Activated CD4-positive, alpha-beta T cell treated with anti-CD3 and anti-CD28 coated beads for 1 hour (primary cell): ENCODE measurements around the gene TIMP2.
A peak's percentile ranks its signal among the peaks of the same experiment; 100 is the strongest.
"Not testable (repeated sequence)": the region's sequence is repeated elsewhere in the genome, so short reads cannot be mapped to it uniquely, and the experiment has no call there.

ENCODE experiments used
- DNase-seq: peaks from one replicate; pipeline ENCODE4 v3.0.0-alpha.2; 2020

The TIMP2 gene

DNA sequence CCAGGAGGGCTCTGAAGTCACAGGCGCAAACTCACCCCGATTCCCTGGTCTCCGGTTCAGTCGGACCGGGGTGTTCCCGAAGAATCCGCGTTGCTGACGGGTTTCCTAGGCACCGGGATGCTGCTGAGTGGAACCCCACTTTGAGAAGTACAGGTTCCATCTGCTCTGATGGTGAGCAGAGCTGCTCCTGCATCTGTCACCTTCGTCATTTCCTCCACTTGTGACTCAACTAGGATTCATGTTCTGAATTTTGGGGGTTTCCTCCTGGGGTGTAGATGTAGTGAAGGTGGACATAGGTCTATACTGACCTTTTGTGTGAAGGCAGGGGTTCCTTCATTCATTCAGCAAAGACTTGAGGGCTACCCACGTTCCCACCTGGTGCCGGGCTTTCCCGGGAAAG lies 29.5 kb upstream of the TIMP2 start:
- no peak for DNase-seq

DNA sequence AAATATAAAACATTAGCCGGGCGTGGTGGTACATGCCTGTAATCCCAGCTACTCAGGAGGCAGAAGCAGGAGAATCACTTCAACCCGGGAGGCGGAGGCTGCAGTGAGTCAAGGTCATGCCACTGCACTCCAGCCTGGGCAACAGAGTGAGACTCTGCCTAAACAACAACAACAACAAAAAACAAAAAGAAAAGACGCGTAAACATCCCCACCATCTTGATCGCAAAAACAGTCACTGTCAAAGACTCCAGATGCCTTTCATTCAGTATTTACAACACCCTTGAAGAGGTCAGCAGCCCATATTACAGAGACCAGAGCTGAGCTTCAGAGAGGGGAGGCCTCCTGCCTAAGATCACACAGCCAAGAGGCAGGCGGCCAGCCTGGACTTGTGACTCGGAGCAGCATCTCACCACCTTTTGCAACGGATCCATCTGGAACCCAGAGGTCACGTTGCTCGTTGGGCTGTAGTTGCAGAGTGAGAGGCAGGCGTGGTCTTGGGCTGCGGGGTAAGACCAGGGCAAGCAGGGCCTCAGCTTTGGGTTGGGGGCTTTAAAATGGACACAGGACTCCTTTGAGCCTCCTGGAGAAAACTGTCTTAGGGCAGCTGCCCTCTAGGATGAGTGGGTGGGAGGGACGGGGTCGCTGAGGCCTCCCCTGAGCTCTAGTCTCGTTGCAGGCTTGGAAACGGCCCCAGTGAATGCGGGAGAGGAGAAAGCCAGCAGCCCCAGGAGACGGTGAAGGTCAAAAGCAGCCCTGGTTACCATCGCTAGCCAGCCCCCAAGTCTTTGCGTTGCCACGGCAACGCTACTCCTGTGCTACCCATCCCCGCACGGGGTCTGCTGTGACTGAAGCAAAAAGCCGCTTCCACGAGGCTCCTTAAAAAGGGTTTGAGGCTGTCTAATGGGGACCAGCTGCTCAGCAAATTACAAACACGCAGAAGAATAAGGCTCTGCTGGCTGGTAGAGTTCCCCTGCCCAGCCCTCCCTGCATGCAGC lies 28.5 kb upstream of the TIMP2 start:
- DNase-seq, result no peak

DNA sequence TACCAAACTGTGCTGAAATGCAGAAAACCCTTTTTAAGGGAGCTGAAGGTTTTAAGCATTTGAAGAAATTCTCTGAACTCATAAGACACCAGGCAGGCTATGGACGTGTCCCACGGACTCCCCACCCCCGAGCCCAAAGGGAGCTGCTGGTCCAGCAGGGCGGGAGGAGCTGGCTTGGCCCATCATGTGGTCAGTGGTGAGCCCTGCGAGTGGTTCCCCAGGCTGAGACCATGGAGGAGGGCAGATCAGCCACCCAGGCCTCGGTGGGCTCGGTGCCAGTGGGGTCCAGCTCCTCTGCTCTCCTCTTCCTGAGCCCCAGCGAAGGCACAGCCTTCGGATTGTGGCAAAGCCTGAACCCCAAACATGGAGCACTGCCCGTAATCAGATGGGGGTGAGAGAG lies 27.5 kb upstream of the TIMP2 start:
- DNase-seq, result no peak

DNA sequence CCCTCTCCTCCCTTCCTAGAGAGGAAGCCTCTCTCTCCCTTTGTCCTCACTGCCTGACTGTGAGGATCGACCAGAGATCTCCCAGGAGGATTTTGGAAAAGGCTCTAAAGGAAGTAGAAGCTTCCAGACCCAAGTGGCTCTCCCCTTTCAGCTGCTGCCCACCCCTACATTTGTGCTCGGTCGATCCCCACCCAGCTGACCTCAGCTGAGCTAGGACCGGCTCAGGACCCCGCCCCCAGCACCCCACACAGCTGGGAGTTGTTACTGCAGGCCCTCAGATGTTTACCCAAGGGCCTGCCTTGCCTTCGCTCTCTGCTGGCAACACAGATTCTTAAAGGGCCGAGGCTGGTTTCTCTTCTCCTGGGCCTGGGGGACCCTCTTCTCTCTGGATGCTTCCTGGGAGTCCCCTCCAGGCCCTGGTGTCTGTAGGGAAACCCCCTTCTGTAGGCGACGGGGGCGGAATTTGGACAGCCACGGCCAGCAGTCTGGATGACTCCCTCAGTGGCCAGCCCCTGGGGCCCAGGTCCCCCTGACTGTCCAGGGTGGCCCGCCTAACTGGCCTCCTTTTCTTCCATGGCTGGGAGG lies 26.9 kb upstream of the TIMP2 start:
- DNase-seq, result no peak

DNA sequence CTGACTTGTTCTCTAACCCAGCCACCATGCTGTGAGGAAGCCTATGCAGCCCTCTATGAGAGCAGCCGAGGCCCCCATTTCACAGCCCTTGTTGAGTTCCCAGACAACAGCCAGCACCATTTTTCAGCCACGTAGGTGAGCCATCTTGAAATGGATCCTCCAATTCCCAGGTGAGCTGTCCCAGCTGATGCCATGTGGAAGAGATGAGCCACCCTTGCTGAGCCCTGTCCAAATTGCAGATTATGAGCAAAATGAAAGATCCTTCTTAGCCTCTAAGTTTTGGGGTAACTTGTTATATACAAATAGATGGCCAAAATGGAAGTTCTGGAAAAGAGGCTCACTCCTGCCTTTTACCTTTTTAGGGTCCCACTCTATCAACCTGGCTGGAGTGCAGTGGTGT lies 25.7 kb upstream of the TIMP2 start:
- DNase-seq, result no peak

DNA sequence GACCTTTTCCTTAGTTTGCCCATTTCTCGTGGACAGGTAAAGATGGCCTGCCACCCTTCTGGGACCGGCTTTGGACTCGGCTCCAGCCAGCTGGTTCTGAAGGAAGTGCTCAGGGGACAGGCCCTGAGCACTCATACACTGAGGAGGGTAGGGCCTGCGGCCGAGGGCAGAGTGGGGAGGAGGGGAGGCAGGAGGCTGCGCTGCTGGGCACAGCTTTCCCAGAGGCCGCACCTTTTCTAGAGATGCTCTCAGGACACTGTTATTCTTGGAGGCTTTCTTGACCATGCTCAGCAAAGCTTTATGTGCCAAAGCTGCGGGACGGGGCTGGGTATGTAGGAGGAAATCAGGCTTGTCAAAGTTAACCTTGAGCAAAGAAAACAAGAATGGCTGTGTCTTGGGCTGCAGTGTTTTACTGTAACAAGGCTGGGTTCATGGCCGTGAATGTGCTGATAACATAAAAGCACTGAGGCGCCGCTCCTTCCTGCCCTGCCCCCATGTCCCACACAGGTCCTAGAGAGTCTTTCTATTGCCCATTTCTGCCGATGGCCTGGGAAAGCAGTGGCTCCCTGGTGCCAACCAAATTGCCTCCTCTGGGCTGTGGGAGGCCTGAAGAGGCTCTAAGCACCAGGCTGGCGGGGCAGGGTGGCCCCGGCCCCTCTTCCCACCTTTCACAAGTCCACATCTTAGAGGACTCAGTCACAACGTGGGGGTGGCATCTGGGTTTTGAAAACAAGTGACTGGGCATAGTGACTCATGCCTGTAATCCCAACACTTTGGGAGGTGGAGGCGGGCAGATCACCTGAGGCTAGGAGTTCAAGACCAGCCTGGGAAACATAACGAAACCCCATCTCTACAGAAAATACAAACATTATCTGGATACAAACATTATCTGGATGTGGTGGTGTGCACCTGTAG lies 22.3 kb upstream of the TIMP2 start:
- DNase-seq, result no peak

DNA sequence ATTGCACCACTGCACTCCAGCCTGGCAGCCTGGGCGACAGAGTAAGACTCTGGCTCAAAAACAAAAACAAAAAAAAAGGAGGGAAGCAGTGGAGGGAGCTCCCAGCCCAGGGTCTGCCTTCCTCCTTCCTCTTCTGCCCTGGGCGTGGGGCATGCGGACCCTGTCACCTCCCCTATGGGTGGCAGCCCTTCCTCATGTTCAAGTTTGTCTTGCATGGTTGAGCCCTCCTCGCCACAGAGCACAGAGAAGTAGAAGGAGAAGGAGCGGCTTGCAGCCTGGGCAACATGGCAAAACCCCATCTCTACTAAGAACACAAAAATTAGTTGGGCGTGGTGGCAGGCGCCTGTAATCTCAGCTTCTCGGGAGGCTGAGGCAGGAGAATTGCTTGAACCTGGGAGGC lies 21.4 kb upstream of the TIMP2 start:
- DNase-seq, result no peak

DNA sequence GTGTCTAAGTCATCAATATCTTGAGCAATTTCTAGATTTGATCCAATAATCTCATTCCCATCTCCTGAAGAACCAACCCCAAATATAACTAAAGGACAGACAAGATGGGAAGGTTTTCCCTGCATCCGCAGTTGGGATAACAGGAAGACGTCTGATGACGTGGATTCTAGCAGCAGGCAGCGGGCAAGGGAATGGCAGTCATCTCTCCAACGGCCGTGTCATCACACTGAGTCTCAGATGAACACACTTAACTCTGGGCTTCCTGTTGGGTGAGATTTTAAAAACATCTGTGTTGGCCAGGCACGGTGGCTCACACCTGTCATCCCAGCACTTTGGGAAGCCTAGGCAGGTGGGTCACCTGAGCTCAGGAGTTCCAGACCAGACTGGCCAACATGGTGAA lies 20.9 kb upstream of the TIMP2 start:
- no peak for DNase-seq

DNA sequence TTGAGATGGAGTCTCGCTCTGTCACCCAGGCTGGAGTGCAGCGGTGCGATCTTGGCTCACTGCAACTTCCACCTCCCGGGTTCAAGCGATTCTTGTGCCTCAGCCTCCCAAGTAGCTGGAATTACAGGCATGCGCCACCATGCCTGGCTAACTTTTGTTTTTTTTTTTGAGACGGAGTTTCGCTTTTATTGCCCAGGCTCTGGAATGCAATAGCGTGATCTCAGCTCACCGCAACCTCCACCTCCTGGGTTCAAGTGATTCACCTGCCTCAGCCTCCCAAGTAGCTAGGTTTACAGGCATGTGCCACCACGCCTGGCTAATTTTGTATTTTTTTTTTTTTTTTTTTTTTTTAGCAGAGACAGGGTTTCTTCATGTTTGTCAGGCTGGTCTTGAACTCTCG lies 20.3 kb upstream of the TIMP2 start:
- DNase-seq, result not testable (repeated sequence)

DNA sequence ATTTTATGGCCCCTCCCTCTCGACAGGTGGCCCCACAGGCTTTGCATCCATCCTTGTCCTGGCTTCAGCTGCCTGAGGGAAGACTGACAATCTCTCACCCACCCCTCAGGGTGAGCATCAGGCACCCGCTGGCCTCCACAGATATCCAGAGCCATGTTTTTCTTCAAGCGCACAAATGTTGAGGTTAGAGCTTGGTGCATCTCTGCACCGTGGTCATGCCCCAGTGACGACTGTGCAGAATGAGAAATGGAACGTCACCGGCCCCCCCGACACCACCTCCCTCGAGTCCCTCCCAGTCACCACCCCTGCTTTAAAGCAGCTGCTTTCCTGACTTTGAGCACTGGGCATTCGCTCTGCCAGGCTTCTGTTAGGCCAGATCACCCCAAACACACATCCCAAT lies 19.8 kb upstream of the TIMP2 start:
- DNase-seq, result no peak

DNA sequence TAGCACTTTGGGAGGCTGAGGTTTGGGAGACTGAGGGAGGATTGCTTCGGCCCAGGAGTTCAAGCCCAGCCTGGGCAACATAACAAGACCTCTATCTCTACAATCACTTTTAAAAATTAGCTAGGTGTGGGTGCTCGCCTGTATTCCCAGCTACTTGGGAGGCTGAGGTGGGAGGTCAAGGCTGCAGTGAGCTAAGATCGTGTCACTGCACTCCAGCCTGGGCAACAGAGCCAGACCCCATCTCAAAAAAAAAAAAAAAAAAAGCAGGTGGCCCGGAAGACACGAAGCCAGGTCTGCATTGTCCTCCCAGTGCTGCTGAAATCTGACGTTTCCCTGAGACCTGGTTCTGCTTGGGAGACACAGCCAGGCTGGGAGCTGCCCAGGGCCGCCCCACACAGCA lies 18.8 kb upstream of the TIMP2 start:
- no peak for DNase-seq

DNA sequence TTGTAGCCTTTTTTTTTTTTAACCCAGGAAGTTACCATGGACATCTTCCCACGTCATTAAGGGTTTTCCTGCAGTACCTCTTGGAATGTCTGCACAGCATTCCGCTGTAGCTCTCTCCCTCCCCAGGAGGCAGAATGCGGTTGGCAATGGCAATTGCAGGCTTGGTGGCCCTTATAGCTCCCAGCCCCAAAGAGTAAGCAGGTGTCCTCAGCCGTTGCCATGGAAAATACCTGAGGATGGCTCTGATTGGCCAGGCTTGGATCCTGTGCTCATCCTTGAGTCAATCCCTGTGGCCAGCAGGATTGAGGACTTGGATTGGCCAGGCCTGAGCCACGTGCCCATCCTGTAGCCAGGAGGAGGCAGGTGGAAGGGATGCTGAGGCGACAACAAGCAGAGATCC lies 15.5 kb upstream of the TIMP2 start:
- DNase-seq, result no peak

DNA sequence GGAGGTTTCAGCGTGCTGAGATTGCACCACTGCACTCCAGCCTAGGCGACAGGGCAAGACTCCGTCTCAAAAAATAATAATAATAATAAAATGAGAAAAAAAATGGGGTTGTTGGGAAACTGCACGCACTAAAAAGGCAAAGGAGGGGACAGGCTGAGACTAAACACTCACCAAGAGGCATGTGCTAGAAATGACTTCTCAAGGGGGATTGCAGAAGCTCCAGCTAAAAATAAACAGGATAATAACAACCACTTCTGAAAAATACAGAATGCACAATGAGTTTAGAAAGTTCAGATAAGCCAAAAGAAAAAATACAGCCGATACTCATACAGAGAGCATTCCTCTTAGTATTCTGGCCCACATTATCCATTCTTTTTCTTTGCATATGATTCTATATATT lies 15.1 kb upstream of the TIMP2 start:
- no peak for DNase-seq

DNA sequence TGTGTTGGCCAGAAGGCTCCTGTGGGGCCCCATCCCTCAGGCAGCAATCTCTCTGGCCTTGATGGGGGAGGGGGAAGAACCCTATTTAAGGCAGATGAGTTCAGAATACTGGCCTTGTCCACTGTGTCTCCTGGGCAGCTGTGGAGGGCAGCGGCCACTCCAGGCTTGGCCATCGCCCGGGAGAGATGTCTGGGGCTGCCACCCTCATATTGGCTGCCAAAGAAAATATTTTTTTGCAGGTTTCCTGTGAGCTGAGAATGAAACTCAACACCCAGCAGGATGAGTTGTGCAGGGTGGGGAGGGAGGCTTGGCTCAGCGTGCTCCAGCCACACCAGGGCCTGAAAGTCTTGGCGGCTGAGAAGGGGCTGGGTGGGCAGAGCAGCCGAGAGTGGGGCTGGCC lies 14.4 kb upstream of the TIMP2 start:
- DNase-seq, result no peak

DNA sequence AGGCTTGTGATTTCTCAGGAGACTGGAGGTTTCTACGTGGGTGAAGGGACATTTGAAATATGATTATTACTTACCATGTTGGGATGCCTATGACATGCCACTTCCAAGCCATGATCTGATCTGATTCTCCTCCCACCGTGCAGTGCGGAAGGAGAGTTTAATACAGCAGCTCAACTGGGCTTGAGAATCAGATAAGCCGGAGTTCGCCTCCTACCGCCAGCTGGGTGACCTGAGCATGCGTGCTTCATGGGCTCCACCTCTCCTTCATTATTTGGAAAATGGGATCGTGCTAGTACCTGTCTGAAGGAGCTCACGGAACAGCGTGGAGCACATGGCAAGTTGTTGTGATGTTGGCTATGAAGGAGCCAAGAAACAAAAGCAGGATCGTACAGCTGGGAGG lies 12.4 kb upstream of the TIMP2 start:
- no peak for DNase-seq

DNA sequence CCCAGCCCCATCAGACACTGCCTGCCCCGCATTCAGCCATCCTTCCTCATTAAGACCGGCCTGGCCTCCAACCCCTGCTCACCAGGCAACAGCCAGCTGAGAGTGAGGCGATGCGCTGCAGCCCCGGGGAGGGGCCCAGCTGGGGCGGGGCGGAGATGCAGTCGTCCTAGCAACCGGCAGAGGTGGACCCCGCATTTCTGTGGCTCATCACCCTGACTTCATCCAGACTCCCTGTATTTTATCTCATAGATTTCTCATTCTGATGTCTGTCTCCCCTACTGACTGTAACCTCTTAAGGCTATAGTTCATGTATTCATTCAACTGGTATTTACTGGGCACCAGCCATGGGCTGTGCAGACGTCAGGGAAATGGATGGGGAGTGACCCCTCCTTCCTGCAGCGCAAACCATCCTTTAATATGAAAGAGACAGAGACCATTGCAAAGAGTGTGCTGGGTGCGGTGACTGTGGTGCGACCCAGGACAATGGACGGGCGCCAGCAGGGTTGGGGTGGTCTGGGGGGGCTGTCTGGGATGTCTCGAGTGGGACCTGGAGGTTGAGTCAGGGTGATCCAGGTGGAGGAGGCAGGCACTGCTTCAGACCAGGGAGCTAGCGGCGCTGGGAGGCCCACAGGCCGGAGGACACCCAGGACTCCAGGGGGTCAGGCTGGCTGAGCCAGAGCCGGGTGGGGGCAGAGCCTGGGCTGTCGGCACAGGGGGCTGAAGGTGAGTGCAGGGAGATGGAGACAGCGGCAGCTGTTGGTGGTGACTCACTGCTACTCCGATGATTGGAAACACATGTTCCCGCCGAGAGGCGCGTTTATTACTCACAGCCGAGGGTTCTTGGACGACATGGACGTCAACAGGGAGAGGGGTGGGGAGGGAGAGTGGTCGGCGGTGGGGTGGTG lies 10.5 kb upstream of the TIMP2 start:
- DNase-seq, result no peak

DNA sequence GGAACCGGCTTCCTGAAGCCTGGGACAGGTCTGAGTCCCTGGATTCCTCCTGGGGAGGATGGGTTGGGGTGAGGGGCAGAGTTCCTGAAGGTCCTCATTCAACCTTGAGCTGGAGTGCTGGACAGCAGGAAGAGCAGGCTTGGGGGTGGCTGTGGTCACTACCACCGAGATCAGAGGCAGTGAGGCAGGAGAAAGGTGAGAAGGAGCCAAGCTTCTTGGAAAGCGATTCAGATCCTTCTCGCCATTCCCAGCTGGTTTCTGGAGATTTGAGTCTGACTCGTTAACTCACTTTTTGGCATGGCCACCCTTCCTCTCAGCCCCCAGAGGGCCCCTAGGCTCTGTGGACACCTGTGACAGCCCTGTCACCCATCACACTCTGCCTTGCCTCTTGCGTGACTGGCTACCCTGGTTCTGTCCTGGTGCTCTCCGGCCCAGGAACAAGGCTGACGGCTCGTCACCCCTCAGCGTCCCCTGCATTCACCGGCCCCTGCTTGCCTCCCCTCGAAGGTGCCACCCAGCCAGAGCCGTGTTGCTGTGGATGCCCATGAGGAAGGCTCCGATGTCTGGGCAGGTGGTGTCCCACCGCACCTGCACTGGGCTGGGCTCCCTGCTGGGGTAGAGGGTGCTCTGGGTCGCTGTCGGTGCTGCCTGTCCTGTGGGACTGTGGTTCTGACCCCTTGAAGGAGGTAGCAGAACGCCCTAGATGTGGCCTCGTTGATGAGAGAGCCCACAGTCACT lies 9.7 kb upstream of the TIMP2 start:
- DNase-seq, result no peak

DNA sequence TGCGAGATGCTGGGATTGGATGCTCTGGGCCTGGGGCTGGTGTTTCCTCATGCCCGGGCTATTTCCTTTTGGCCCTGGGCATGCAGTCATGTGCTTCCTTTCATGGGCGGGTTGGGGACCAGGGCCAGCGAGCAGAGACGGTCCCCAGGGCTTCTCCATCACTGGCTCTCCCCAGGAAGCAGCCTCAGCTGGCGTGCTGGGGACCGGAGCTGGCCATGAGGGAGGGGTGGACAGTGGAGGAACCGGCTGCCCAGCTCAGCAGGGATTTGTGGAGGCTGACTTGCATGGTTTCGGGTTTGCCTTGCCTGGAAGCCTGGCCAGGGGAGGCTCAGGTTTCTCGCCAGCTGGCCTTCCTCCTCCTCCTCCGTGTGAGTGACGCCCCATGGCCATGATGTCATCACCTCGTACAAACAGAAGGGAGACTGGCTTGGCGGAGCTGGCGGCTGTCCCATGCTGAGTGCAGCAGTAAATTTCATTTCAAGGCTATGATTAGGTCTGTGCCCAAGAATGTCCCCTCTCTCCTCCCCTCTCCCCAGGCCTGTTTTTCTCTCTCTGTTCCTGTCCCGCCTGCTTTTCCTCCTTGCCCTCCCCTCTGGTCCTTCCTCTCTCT lies 8.9 kb upstream of the TIMP2 start:
- no peak for DNase-seq

DNA sequence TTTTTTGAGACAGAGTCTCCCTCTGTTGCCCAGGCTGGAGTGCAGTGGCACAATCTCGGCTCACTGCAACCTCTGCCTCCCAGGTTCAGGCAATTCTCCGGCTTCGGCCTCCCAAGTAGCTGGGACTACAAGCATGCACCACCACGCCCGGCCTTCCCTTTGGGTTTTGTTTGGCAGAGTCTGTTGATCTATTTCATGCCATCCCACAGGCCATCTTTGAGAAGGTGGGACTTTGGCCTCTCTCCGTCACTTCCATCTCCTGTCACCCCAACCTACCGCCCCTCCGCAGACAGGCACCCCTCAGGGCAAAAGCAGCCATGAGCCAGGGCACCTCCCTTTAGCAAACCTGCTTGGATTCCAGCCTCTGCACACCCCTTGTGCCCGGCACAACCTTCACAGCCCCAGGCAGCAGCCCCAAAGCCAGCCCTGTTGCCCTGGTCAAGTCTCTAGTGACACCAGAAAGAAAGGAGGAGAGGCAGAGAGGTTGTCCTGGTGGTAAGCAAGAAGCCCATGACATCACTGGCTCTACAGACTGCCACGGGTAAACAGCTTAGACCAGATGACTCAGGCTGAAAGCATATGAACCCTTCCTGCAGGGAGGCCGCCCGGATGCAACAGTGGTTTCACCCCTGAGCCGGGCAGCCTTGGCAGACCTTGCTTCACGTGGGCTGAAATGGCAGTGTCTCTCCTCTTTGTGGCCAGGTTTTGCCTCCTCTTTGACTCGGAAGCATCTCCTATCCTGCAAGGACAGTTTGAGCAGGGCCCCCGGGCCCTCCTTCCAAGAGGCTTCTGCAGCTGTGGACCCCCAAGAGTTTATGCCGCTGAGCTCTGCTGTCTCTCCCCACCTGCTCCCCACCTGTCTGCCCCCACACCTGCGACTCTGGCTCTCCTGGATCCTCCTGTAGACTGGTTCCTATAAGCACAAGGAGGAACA lies 8.1 kb upstream of the TIMP2 start:
- DNase-seq, result peak; percentile 12
